H1 (cell line): ENCODE results near the gene RELB. TPM values are rescaled to one million over a fixed set of nuclear protein-coding genes. Genes with fewer than 3 reads are reported as not detected.

ENCODE experiments used
- CTCF ChIA-PET: fragments of 300-600 bp; sonication (Branson Sonifier 250); formaldehyde crosslinking; loops from one replicate; lab custom pipeline; 2021; ENCODE audit not compliant: partially characterized antibody; lab: Charles Lee
- POLR2A ChIA-PET: fragments of 300-600 bp; sonication (Branson Sonifier 250); formaldehyde crosslinking; loops from one replicate; lab custom pipeline; 2021; ENCODE audit warnings: inconsistent platforms; ENCODE audit not compliant: partially characterized antibody; lab: Charles Lee
- DNase-seq, 2 experiments: peaks; one replicate each; pipeline versions ENCODE4 v3.0.0 to v3.0.0-alpha.2; 2010 to 2022; ENCODE audit warnings: low spot score in 2 of 2, low read depth in 1 of 2, mixed read lengths in 1 of 2
- FAIRE-seq: peaks from 2 replicates; lab custom pipeline; 2011; peaks lifted over from hg19 to GRCh38; lab: Jason Lieb, UNC
- H2AFZ ChIP-seq: 2 replicates; pipeline ENCODE4 v1.8.1; 2012; ENCODE audit warnings: low read length, inconsistent platforms
- H2AK5ac ChIP-seq: 2 replicates; pipeline ENCODE4 v1.6.1; 2013; ENCODE audit warnings: low read depth, low read length
- H2BK120ac ChIP-seq: replicated peaks from 2 replicates; pipeline ENCODE3; 2013; ENCODE audit warnings: low read depth, low read length, inconsistent platforms
- H2BK12ac ChIP-seq: 2 replicates; pipeline ENCODE4 v1.6.1; 2013; ENCODE audit warnings: low read depth, low read length
- H2BK15ac ChIP-seq: 2 replicates; pipeline ENCODE4 v1.6.1; 2013; ENCODE audit warnings: low read length
- H2BK20ac ChIP-seq: 2 replicates; pipeline ENCODE4 v1.6.1; 2013; ENCODE audit warnings: low read length
- H2BK5ac ChIP-seq: 2 replicates; pipeline ENCODE4 v1.6.1; 2013; ENCODE audit warnings: low read depth, low read length
- H3K14ac ChIP-seq: 2 replicates; pipeline ENCODE4 v1.6.1; 2013; ENCODE audit warnings: inconsistent platforms; ENCODE audit not compliant: insufficient read length
- H3K18ac ChIP-seq: 2 replicates; pipeline ENCODE4 v1.6.1; 2013; ENCODE audit warnings: low read length; ENCODE audit errors: extremely low read depth
- H3K23ac ChIP-seq: 2 replicates; pipeline ENCODE4 v1.6.1; 2013; ENCODE audit warnings: inconsistent platforms; ENCODE audit not compliant: insufficient read length
- H3K23me2 ChIP-seq: 2 replicates; pipeline ENCODE4 v1.6.1; 2013; ENCODE audit warnings: low read depth, low read length
- H3K27ac ChIP-seq: 2 replicates; pipeline ENCODE4 v1.6.1; 2011; ENCODE audit warnings: low read depth, low read length, inconsistent platforms
- H3K27me3 ChIP-seq, 4 experiments: replicated peaks in 1 of 4; 1 replicate in 1 of 4; 2 replicates in 3 of 4; pipeline versions ENCODE4 v1.6.1 to v1.8.1; 2011 to 2013; ENCODE audit warnings: low read length in 3 of 4, mild to moderate bottlenecking in 3 of 4, inconsistent platforms in 2 of 4, mixed read lengths in 2 of 4, moderate library complexity in 1 of 4; ENCODE audit not compliant: control insufficient read depth in 3 of 4, insufficient read depth in 3 of 4; ENCODE audit errors: extremely low read depth in 1 of 4
- H3K36me3 ChIP-seq, 4 experiments: 2 replicates each; pipeline versions ENCODE4 v1.6.1 to v1.8.1; 2011 to 2013; ENCODE audit warnings: mild to moderate bottlenecking in 4 of 4, low read length in 3 of 4, moderate library complexity in 2 of 4, control low read depth in 1 of 4, inconsistent platforms in 1 of 4; ENCODE audit not compliant: insufficient read depth in 4 of 4, control insufficient read depth in 2 of 4
- H3K4ac ChIP-seq: replicated peaks from 2 replicates; pipeline ENCODE3; 2013; ENCODE audit warnings: low read length, low read depth, mixed read lengths, inconsistent platforms; ENCODE audit not compliant: insufficient read length
- H3K4me1 ChIP-seq, 4 experiments: replicated peaks in 1 of 4; 1 replicate in 1 of 4; 2 replicates in 3 of 4; pipeline versions ENCODE4 v1.6.1 to v1.8.1; 2011 to 2013; ENCODE audit warnings: low read length in 3 of 4, inconsistent platforms in 2 of 4, mixed read lengths in 1 of 4; ENCODE audit not compliant: insufficient read depth in 4 of 4, control insufficient read depth in 3 of 4
- H3K4me2 ChIP-seq, 2 experiments: 2 replicates each; pipeline versions ENCODE4 v1.6.1 to v1.8.1; 2011 to 2013; ENCODE audit warnings: low read depth in 2 of 2, low read length in 2 of 2, control low read depth in 1 of 2, inconsistent platforms in 1 of 2, mild to moderate bottlenecking in 1 of 2; ENCODE audit not compliant: insufficient read depth in 1 of 2
- H3K4me3 ChIP-seq, 4 experiments: fragments of 200-600, 300-600 bp in 1 of 4; sonication (generic), shearing (Covaris generic), sonication (Bioruptor Twin) in 1 of 4; 2 replicates each; pipeline versions ENCODE4 v1.5.1 to v1.8.1; 2011 to 2016; ENCODE audit warnings: low read length in 4 of 4, low read depth in 3 of 4, control low read depth in 2 of 4, inconsistent platforms in 2 of 4, mild to moderate bottlenecking in 2 of 4, mixed read lengths in 1 of 4, moderate library complexity in 1 of 4; ENCODE audit not compliant: insufficient read depth in 2 of 4; ENCODE audit errors: extremely low read depth in 1 of 4
- H3K56ac ChIP-seq: replicated peaks from 2 replicates; pipeline ENCODE3; 2013; ENCODE audit warnings: low read depth, mild to moderate bottlenecking, mixed read lengths, low read length, inconsistent platforms; ENCODE audit not compliant: insufficient read length
- H3K79me1 ChIP-seq: 2 replicates; pipeline ENCODE4 v1.6.1; 2013; ENCODE audit warnings: low read depth, low read length, control low read depth
- H3K79me2 ChIP-seq, 2 experiments: 2 replicates each; pipeline versions ENCODE4 v1.6.1 to v1.8.1; 2012 to 2013; ENCODE audit warnings: low read length in 2 of 2, mild to moderate bottlenecking in 2 of 2, inconsistent platforms in 1 of 2; ENCODE audit not compliant: insufficient read depth in 2 of 2, control insufficient read depth in 1 of 2
- H3K9ac ChIP-seq, 4 experiments: replicated peaks in 1 of 4; 1 replicate in 1 of 4; 2 replicates in 3 of 4; pipeline versions ENCODE4 v1.6.1 to v1.8.1; 2011 to 2013; ENCODE audit warnings: low read depth in 3 of 4, low read length in 3 of 4, control low read depth in 2 of 4, mild to moderate bottlenecking in 2 of 4, moderate library complexity in 2 of 4, inconsistent platforms in 1 of 4; ENCODE audit errors: extremely low read depth in 1 of 4
- H3K9me3 ChIP-seq, 2 experiments: 2 replicates each; pipeline versions ENCODE4 v1.6.1 to v1.8.1; 2012 to 2013; ENCODE audit warnings: mild to moderate bottlenecking in 2 of 2, moderate library complexity in 2 of 2, control low read depth in 1 of 2, inconsistent platforms in 1 of 2, low read depth in 1 of 2, low read length in 1 of 2, mixed read lengths in 1 of 2; ENCODE audit not compliant: insufficient read depth in 2 of 2
- H4K20me1 ChIP-seq, 2 experiments: replicated peaks in 1 of 2; 2 replicates each; pipeline versions ENCODE3 to v1.8.1; 2011 to 2013; ENCODE audit warnings: inconsistent platforms in 2 of 2, low read length in 2 of 2, mild to moderate bottlenecking in 1 of 2; ENCODE audit not compliant: insufficient read depth in 2 of 2, control insufficient read depth in 1 of 2
- H4K5ac ChIP-seq: 2 replicates; pipeline ENCODE4 v1.6.1; 2013; ENCODE audit warnings: low read length, low read depth, mixed read lengths, inconsistent platforms; ENCODE audit not compliant: insufficient read length
- H4K8ac ChIP-seq: 2 replicates; pipeline ENCODE4 v1.8.0; 2013; ENCODE audit warnings: mild to moderate bottlenecking, moderate library complexity, low read length, inconsistent platforms; ENCODE audit not compliant: insufficient read depth; ENCODE audit errors: extremely low read depth
- H4K91ac ChIP-seq: replicated peaks from 2 replicates; pipeline ENCODE3; 2013; ENCODE audit warnings: low read length, mixed read lengths, inconsistent platforms; ENCODE audit not compliant: insufficient read length
- CEBPB ChIP-seq: IDR thresholded peaks from 2 replicates; pipeline ENCODE4 v1.6.1; 2012; ENCODE audit warnings: low read depth, low read length
- KDM1A ChIP-seq: fragments of 200-600, 300-600 bp; sonication (generic); IDR thresholded peaks from 2 replicates; pipeline ENCODE4 v1.7.1; 2016; ENCODE audit warnings: mild to moderate bottlenecking, low read length, borderline replicate concordance
- RAD21 ChIP-seq, 2 experiments: IDR thresholded peaks in 1 of 2; conservative IDR thresholded peaks in 1 of 2; 2 replicates each; pipeline ENCODE4 v1.6.1; 2011; ENCODE audit warnings: low read depth in 2 of 2, low read length in 2 of 2, improper control_type of control experiment in 1 of 2, inconsistent platforms in 1 of 2, mild to moderate bottlenecking in 1 of 2, moderate library complexity in 1 of 2
- WGBS, 2 experiments: shearing (Covaris generic) in 1 of 2; methylation state at CpG; one replicate each; pipeline versions ENCODE4 v1.1.6 to v1.1.7; 2013 to 2015; ENCODE audit warnings: low lambda C conversion rate in 2 of 2, mixed read lengths in 2 of 2, inconsistent platforms in 1 of 2, low coverage in 1 of 2, missing lambda C conversion rate in 1 of 2; ENCODE audit not compliant: insufficient replicate concordance in 2 of 2, insufficient coverage in 1 of 2, insufficient read length in 1 of 2; ENCODE audit errors: extremely low coverage in 1 of 2, missing lambda C conversion rate in 1 of 2; 5-methylcytosine and 5-hydroxymethylcytosine counted together
- polyA plus RNA-seq, 7 experiments: library from polyadenylated mRNA; depleted of rRNA in 3 of 7; stranded (reverse) in 5 of 7; unstranded in 2 of 7; fragments of >200 nt in 5 of 7; fragments of 200-250 nt in 2 of 7; gene quantifications; 1 replicate in 5 of 7; 2 replicates in 1 of 7; 4 replicates in 1 of 7; pipeline versions ENCODE4 v1.2.1 to v1.2.3, GENCODE V29; 2011 to 2013; ENCODE audit warnings: missing spikeins in 2 of 7, mixed read lengths in 2 of 7
- total RNA-seq: library from RNA; stranded (reverse); fragmentation: NEBNext Ultra II Directional; extraction: Animal tissue kit (Norgen Biotek cat#: 25700); gene quantifications from 2 replicates; pipeline ENCODE4 v1.2.1, GENCODE V29; 2021
- TF ChIP-seq, protein P1 (sequence below), 3 experiments: IDR thresholded peaks; 1 replicate in 2 of 3; 2 replicates in 1 of 3; pipeline versions ENCODE4 v1.5.1 to v1.6.1; 2011; ENCODE audit warnings: low read length in 3 of 3, mild to moderate bottlenecking in 3 of 3, inconsistent platforms in 2 of 3, low read depth in 1 of 3, moderate library complexity in 1 of 3; ENCODE audit not compliant: insufficient read depth in 1 of 3; ENCODE audit errors: control extremely low read depth in 1 of 3

Gene RELB
- total and polyA plus RNA-seq, 2 of the 8 experiments (the other 6 are each of a cell fraction or from before 2014, with no cell fraction given), result 10.0 to 13.1 TPM

DNA sequence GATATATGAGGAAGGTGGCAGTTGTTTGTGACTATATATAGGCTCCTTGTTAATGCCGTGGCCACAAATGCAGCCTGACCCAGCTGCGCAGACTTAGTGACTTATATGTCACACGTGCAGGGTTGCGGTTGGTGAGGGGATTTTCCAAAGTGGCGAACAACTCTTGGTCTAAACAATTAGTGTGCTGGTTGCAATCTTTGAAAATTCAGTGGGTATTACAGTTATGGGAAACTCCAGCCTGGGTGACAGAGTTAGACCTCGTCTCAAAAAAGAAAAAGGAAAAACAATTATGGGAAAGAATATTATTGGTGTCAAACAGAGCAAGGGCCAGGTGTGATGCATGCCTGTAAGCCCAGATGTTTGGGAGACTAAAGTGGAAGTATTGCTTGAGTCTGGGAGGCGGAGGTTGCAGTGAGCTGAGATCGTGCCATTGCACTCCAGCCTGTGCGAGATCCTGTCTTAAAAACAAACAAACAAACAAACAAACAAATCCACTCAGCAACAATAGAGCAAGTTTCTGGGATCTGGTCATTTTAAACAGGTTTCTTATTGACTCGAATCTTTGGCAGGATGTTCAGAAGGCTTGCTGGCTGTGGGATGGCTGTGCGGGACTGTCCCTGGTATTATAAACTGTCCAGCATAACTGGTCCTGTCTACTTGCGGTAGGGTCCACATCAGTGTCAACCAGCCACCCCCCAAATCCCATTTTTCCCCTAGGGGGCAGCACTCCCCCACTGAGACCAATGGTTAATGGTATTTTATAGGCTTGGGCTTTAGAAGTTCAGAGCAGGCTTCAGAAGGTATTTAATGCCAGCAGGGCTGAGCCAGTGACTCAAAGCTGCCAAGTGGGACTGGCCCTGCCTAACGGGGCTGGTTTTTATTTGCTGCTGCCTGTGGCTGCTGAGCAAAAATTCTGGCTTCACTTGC, 15.4 kb downstream of the RELB start:
- no peak overlapping the region for H2AK5ac ChIP-seq
- H3K27me3 ChIP-seq, result no peaks in the 10 kb centered on the region
- H2BK12ac ChIP-seq, result no peak overlapping the region
- H2BK15ac ChIP-seq, result no peak overlapping the region
- WGBS, 2 experiments, result 82% methylated on average over 13 of the region's 13 CpGs; no CpG with 5 or more reads in 1 of the 2 experiments
- no peak overlapping the region for H4K5ac ChIP-seq
- H4K8ac ChIP-seq, result no peak overlapping the region
- no peak overlapping the region for H3K4me3 ChIP-seq
- H3K9me3 ChIP-seq, result no peaks in the 10 kb centered on the region
- no peak overlapping the region for H3K23ac ChIP-seq
- no peak overlapping the region for H3K27ac ChIP-seq
- H3K36me3 ChIP-seq, result peaks cover 0 to 4% (median 2%) of the 10 kb centered on the region in 4 experiments; a peak in 2 of 8 replicates
- no peaks in the 10 kb centered on the region for H3K79me2 ChIP-seq
- no peaks in the 10 kb centered on the region for H3K23me2 ChIP-seq
- H2AFZ ChIP-seq, result no peak overlapping the region
- no peak overlapping the region for H2BK5ac ChIP-seq
- 0 out of 7 replicates have a peak, but pooled peaks cover 0 to 2% (median 0%) of the 10 kb centered on the region in 4 experiments for H3K4me1 ChIP-seq
- no peak overlapping the region for H3K4ac ChIP-seq
- H3K56ac ChIP-seq, result no peak overlapping the region
- no peak overlapping the region for H2BK120ac ChIP-seq
- peak; percentile 74 to 90 for TF ChIP-seq RAD21 (IDR thresholded peaks at IDR 0.05 in 1 of 2, conservative IDR thresholded peaks at IDR 0.05 in 1 of 2; ENCODE audit: low read depth in 2 of 2, low read length in 2 of 2)
- TF ChIP-seq CEBPB, result no peak
- TF ChIP-seq, protein P1, sequence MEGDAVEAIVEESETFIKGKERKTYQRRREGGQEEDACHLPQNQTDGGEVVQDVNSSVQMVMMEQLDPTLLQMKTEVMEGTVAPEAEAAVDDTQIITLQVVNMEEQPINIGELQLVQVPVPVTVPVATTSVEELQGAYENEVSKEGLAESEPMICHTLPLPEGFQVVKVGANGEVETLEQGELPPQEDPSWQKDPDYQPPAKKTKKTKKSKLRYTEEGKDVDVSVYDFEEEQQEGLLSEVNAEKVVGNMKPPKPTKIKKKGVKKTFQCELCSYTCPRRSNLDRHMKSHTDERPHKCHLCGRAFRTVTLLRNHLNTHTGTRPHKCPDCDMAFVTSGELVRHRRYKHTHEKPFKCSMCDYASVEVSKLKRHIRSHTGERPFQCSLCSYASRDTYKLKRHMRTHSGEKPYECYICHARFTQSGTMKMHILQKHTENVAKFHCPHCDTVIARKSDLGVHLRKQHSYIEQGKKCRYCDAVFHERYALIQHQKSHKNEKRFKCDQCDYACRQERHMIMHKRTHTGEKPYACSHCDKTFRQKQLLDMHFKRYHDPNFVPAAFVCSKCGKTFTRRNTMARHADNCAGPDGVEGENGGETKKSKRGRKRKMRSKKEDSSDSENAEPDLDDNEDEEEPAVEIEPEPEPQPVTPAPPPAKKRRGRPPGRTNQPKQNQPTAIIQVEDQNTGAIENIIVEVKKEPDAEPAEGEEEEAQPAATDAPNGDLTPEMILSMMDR (IDR thresholded peaks at IDR 0.05; ENCODE audit: control extremely low read depth in 1 of 3, insufficient read depth in 1 of 3, low read depth in 1 of 3, low read length in 3 of 3), result peak; percentile 66 to 78 (median 76)
- TF ChIP-seq KDM1A, result no peak
- TF ChIP-seq, all 59 proteins: peak for 2
- no peak overlapping the region for H3K18ac ChIP-seq
- no peaks in the 10 kb centered on the region for H3K79me1 ChIP-seq
- no peaks in the 10 kb centered on the region for H4K20me1 ChIP-seq
- CTCF ChIA-PET, result interaction anchor here (0.7 to 1.9 kb wide), 12 partner anchors 13 to 131 kb away, joined by 3 to 6 read pairs (median 3); partner anchors contain the start of gene GEMIN7
- H3K9ac ChIP-seq, result no peak overlapping the region
- no peak overlapping the region for H3K4me2 ChIP-seq
- FAIRE-seq (no peak), DNase-seq (peak in 1 of 2 experiments; percentile 94)
- H4K91ac ChIP-seq, result no peak overlapping the region
- POLR2A ChIA-PET, result interaction anchor here (0.7 kb wide), 1 partner anchor 55 kb away, joined by 4 read pairs; no protein-coding TSS in a partner anchor
- no peak overlapping the region for H2BK20ac ChIP-seq
- no peak overlapping the region for H3K14ac ChIP-seq
